Stimulated activated memory B cell treated with anti-CD40 and anti-IgM and Interleukin-4, amounts not matched to agents 10 μg/mL and 1 μg/mL and 100 μg/mL, for 72 hours (primary cell): ENCODE results near the gene MICALL1.

Experiments
- ATAC-seq: fragments of 150-1000 bp; cut with Tn5 transposase; 2 replicates; pipeline ENCODE4 v1.10.0; 2021
- H3K27ac Mint-ChIP-seq: one replicate; pipeline ENCODE4 v1.8.0; 2022; ENCODE audit warnings: mild to moderate bottlenecking, mixed read lengths
- H3K27me3 Mint-ChIP-seq: one replicate; pipeline ENCODE4 v1.8.0; 2022; ENCODE audit warnings: mixed read lengths
- H3K36me3 Mint-ChIP-seq: one replicate; pipeline ENCODE4 v1.8.0; 2022; ENCODE audit warnings: mixed read lengths
- H3K4me1 Mint-ChIP-seq: one replicate; pipeline ENCODE4 v1.8.0; 2022; ENCODE audit warnings: mixed read lengths
- H3K4me3 Mint-ChIP-seq: one replicate; pipeline ENCODE4 v1.8.0; 2022; ENCODE audit warnings: mild to moderate bottlenecking, moderate library complexity, mixed read lengths
- H3K9me3 Mint-ChIP-seq: one replicate; pipeline ENCODE4 v1.8.0; 2022; ENCODE audit warnings: mixed read lengths

Gene MICALL1

GRCh38 chr22:37918580-37919270 lies 12.6 kb downstream of the MICALL1 start:
- peaks cover 21% of the 10 kb centered on the region for H3K4me1 Mint-ChIP-seq
- H3K27me3 Mint-ChIP-seq = no peaks in the 10 kb centered on the region
- no peak for ATAC-seq
- peak overlapping the region; percentile 44 for H3K27ac Mint-ChIP-seq
- H3K36me3 Mint-ChIP-seq = peaks cover 19% of the 10 kb centered on the region
- no peaks in the 10 kb centered on the region for H3K9me3 Mint-ChIP-seq
- no peak overlapping the region for H3K4me3 Mint-ChIP-seq

- Mint-ChIP-seq H3K27ac (peak overlapping the region; percentile 78), H3K4me3 (peak overlapping the region; percentile 57), H3K9me3 (no peaks in the 10 kb centered on the region), H3K27me3 (no peaks in the 10 kb centered on the region), H3K4me1 (peaks cover 21% of the 10 kb centered on the region), H3K36me3 (peaks cover 19% of the 10 kb centered on the region)
- no peak for ATAC-seq
Observed at GRCh38 chr22:37920126-37920525, 14.0 kb downstream of the MICALL1 start.

GRCh38 chr22:37922191-37922590 lies 16.1 kb downstream of the MICALL1 start:
- no peaks in the 10 kb centered on the region for H3K27me3 Mint-ChIP-seq
- no peak for ATAC-seq
- no peaks in the 10 kb centered on the region for H3K9me3 Mint-ChIP-seq
- H3K4me1 Mint-ChIP-seq = peaks cover 21% of the 10 kb centered on the region
- no peak overlapping the region for H3K4me3 Mint-ChIP-seq
- H3K36me3 Mint-ChIP-seq = peaks cover 11% of the 10 kb centered on the region
- no peak overlapping the region for H3K27ac Mint-ChIP-seq

- ATAC-seq = no peak
- H3K27ac Mint-ChIP-seq = no peak overlapping the region
- no peaks in the 10 kb centered on the region for H3K27me3 Mint-ChIP-seq
- H3K36me3 Mint-ChIP-seq = peaks cover 27% of the 10 kb centered on the region
- H3K4me1 Mint-ChIP-seq = peaks cover 9% of the 10 kb centered on the region
- H3K9me3 Mint-ChIP-seq = no peaks in the 10 kb centered on the region
- H3K4me3 Mint-ChIP-seq = no peak overlapping the region
Observed at GRCh38 chr22:37923927-37924326, 17.8 kb downstream of the MICALL1 start.

- Mint-ChIP-seq H3K4me3 (no peak overlapping the region), H3K27me3 (no peaks in the 10 kb centered on the region), H3K27ac (no peak overlapping the region), H3K36me3 (peaks cover 32% of the 10 kb centered on the region), H3K4me1 (peaks cover 9% of the 10 kb centered on the region), H3K9me3 (no peaks in the 10 kb centered on the region)
- ATAC-seq = no peak
Observed at GRCh38 chr22:37924386-37925065, 18.4 kb downstream of the MICALL1 start.

- H3K36me3 Mint-ChIP-seq = peaks cover 28% of the 10 kb centered on the region
- H3K27ac Mint-ChIP-seq = no peak overlapping the region
- no peak for ATAC-seq
- H3K4me3 Mint-ChIP-seq = no peak overlapping the region
- peaks cover 6% of the 10 kb centered on the region for H3K4me1 Mint-ChIP-seq
- H3K27me3 Mint-ChIP-seq = no peaks in the 10 kb centered on the region
- no peaks in the 10 kb centered on the region for H3K9me3 Mint-ChIP-seq
Observed at GRCh38 chr22:37925330-37925729, 19.2 kb downstream of the MICALL1 start.

- Mint-ChIP-seq H3K27ac (no peak overlapping the region), H3K4me1 (peaks cover 9% of the 10 kb centered on the region), H3K36me3 (peaks cover 26% of the 10 kb centered on the region), H3K9me3 (no peaks in the 10 kb centered on the region), H3K4me3 (no peak overlapping the region), H3K27me3 (no peaks in the 10 kb centered on the region)
- peak; percentile 47 for ATAC-seq
Observed at GRCh38 chr22:37925767-37926166, 19.7 kb downstream of the MICALL1 start.

- ATAC-seq = no peak
- Mint-ChIP-seq H3K27ac (no peak overlapping the region), H3K4me1 (peaks cover 10% of the 10 kb centered on the region), H3K4me3 (no peak overlapping the region), H3K36me3 (peaks cover 26% of the 10 kb centered on the region), H3K27me3 (no peaks in the 10 kb centered on the region), H3K9me3 (no peaks in the 10 kb centered on the region)
Observed at GRCh38 chr22:37926358-37926757, 20.3 kb downstream of the MICALL1 start.

GRCh38 chr22:37926771-37927636 lies 20.9 kb downstream of the MICALL1 start:
- no peaks in the 10 kb centered on the region for H3K9me3 Mint-ChIP-seq
- H3K36me3 Mint-ChIP-seq = peaks cover 31% of the 10 kb centered on the region
- H3K4me3 Mint-ChIP-seq = no peak overlapping the region
- no peaks in the 10 kb centered on the region for H3K27me3 Mint-ChIP-seq
- H3K4me1 Mint-ChIP-seq = peaks cover 17% of the 10 kb centered on the region
- H3K27ac Mint-ChIP-seq = no peak overlapping the region
- ATAC-seq = no peak

- ATAC-seq = no peak
- no peaks in the 10 kb centered on the region for H3K9me3 Mint-ChIP-seq
- H3K27me3 Mint-ChIP-seq = no peaks in the 10 kb centered on the region
- H3K27ac Mint-ChIP-seq = no peak overlapping the region
- no peak overlapping the region for H3K4me3 Mint-ChIP-seq
- peaks cover 36% of the 10 kb centered on the region for H3K36me3 Mint-ChIP-seq
- peaks cover 20% of the 10 kb centered on the region for H3K4me1 Mint-ChIP-seq
Observed at GRCh38 chr22:37927637-37927936, 21.5 kb downstream of the MICALL1 start.

- H3K9me3 Mint-ChIP-seq = no peaks in the 10 kb centered on the region
Observed at GRCh38 chr22:37929390-37929789, 23.3 kb downstream of the MICALL1 start.

GRCh38 chr22:37930270-37930951 lies 24.3 kb downstream of the MICALL1 start:
- no peaks in the 10 kb centered on the region for H3K27me3 Mint-ChIP-seq
- H3K27ac Mint-ChIP-seq = no peak overlapping the region
- ATAC-seq = peak; percentile 28
- H3K4me1 Mint-ChIP-seq = peaks cover 37% of the 10 kb centered on the region
- no peaks in the 10 kb centered on the region for H3K9me3 Mint-ChIP-seq
- peaks cover 35% of the 10 kb centered on the region for H3K36me3 Mint-ChIP-seq
- no peak overlapping the region for H3K4me3 Mint-ChIP-seq

More at GRCh38 chr22:37929390-37929789, 23.3 kb downstream of the MICALL1 start:
- Mint-ChIP-seq H3K4me1 (peaks cover 37% of the 10 kb centered on the region), H3K27me3 (no peaks in the 10 kb centered on the region), H3K27ac (no peak overlapping the region), H3K36me3 (peaks cover 35% of the 10 kb centered on the region), H3K4me3 (no peak overlapping the region)
- ATAC-seq = no peak

- Mint-ChIP-seq H3K4me3 (no peak overlapping the region), H3K36me3 (peaks cover 35% of the 10 kb centered on the region), H3K27ac (no peak overlapping the region), H3K9me3 (no peaks in the 10 kb centered on the region), H3K4me1 (peaks cover 37% of the 10 kb centered on the region), H3K27me3 (no peaks in the 10 kb centered on the region)
- no peak for ATAC-seq
Observed at GRCh38 chr22:37930952-37931440, 24.9 kb downstream of the MICALL1 start.

GRCh38 chr22:37931893-37932389 lies 25.8 kb downstream of the MICALL1 start:
- no peak for ATAC-seq

GRCh38 chr22:37932401-37932800 lies 26.3 kb downstream of the MICALL1 start:
- Mint-ChIP-seq H3K9me3 (no peaks in the 10 kb centered on the region), H3K36me3 (peaks cover 36% of the 10 kb centered on the region), H3K27me3 (no peaks in the 10 kb centered on the region), H3K4me1 (peaks cover 37% of the 10 kb centered on the region), H3K4me3 (no peak overlapping the region), H3K27ac (no peak overlapping the region)
- no peak for ATAC-seq

More at GRCh38 chr22:37931893-37932389, 25.8 kb downstream of the MICALL1 start:
- Mint-ChIP-seq H3K9me3 (no peaks in the 10 kb centered on the region), H3K4me3 (no peak overlapping the region), H3K27me3 (no peaks in the 10 kb centered on the region), H3K4me1 (peaks cover 37% of the 10 kb centered on the region), H3K27ac (peak overlapping the region; percentile 54), H3K36me3 (peaks cover 35% of the 10 kb centered on the region)
